ENCODE data around the gene MICALL2.

The MICALL2 gene

GRCh38 chr7:1393421-1393820 lies 65.8 kb downstream of the MICALL2 start:
- H3K36me3 ChIP-seq (ENCODE audit: control insufficient read depth, insufficient read depth, low read length): no peaks in the 10 kb centered on the region
- no peaks in the 10 kb centered on the region for H3K27me3 ChIP-seq (ENCODE audit: control insufficient read depth, insufficient read depth, low read length)
- no peak overlapping the region for H3K4me3 ChIP-seq (ENCODE audit: low read length)
- H3K4me1 ChIP-seq (ENCODE audit: control insufficient read depth, insufficient read depth, low read length): no peaks in the 10 kb centered on the region
- no CpG with 5 or more reads among the region's 7 CpGs for WGBS (ENCODE audit: insufficient coverage, insufficient read length)
- no peaks in the 10 kb centered on the region for H3K9me3 ChIP-seq (ENCODE audit: control insufficient read depth, insufficient read depth, low read length)
- no peak overlapping the region for H3K27ac ChIP-seq (ENCODE audit: low read length)
- no peak for DNase-seq (ENCODE audit: low read depth, low spot score)

GRCh38 chr7:1392556-1392955 lies 66.7 kb downstream of the MICALL2 start:
- no peak overlapping the region for H3K27ac ChIP-seq (ENCODE audit: low read length)
- no peaks in the 10 kb centered on the region for H3K4me1 ChIP-seq (ENCODE audit: control insufficient read depth, insufficient read depth, low read length)
- no peak overlapping the region for H3K4me3 ChIP-seq (ENCODE audit: low read length)
- DNase-seq (ENCODE audit: low read depth, low spot score): no peak
- no peaks in the 10 kb centered on the region for H3K36me3 ChIP-seq (ENCODE audit: control insufficient read depth, insufficient read depth, low read length)
- WGBS (ENCODE audit: insufficient coverage, insufficient read length): no CpG with 5 or more reads among the region's 4 CpGs
- H3K9me3 ChIP-seq (ENCODE audit: control insufficient read depth, insufficient read depth, low read length): no peaks in the 10 kb centered on the region
- H3K27me3 ChIP-seq (ENCODE audit: control insufficient read depth, insufficient read depth, low read length): no peaks in the 10 kb centered on the region

- DNase-seq (ENCODE audit: low read depth, low spot score): no peak
- Histone ChIP-seq H3K27me3 (ENCODE audit: control insufficient read depth, insufficient read depth, low read length) (no peaks in the 10 kb centered on the region), H3K27ac (ENCODE audit: low read length) (no peak overlapping the region), H3K9me3 (ENCODE audit: control insufficient read depth, insufficient read depth, low read length) (no peaks in the 10 kb centered on the region), H3K4me1 (ENCODE audit: control insufficient read depth, insufficient read depth, low read length) (no peaks in the 10 kb centered on the region), H3K36me3 (ENCODE audit: control insufficient read depth, insufficient read depth, low read length) (no peaks in the 10 kb centered on the region), H3K4me3 (ENCODE audit: low read length) (no peak overlapping the region)
- WGBS (ENCODE audit: insufficient coverage, insufficient read length): no CpG with 5 or more reads among the region's 4 CpGs
Measured at GRCh38 chr7:1391449-1391848, 67.8 kb downstream of the MICALL2 start.

GRCh38 chr7:1388703-1389335 lies 70.5 kb downstream of the MICALL2 start:
- no peak for DNase-seq (ENCODE audit: low read depth, low spot score)
- Histone ChIP-seq H3K4me1 (ENCODE audit: control insufficient read depth, insufficient read depth, low read length) (no peaks in the 10 kb centered on the region), H3K4me3 (ENCODE audit: low read length) (no peak overlapping the region), H3K27ac (ENCODE audit: low read length) (no peak overlapping the region), H3K36me3 (ENCODE audit: control insufficient read depth, insufficient read depth, low read length) (no peaks in the 10 kb centered on the region), H3K27me3 (ENCODE audit: control insufficient read depth, insufficient read depth, low read length) (no peaks in the 10 kb centered on the region), H3K9me3 (ENCODE audit: control insufficient read depth, insufficient read depth, low read length) (no peaks in the 10 kb centered on the region)
- 100% methylated on average over 1 of the region's 29 CpGs for WGBS (ENCODE audit: insufficient coverage, insufficient read length)

- Histone ChIP-seq H3K36me3 (ENCODE audit: control insufficient read depth, insufficient read depth, low read length) (no peaks in the 10 kb centered on the region), H3K4me1 (ENCODE audit: control insufficient read depth, insufficient read depth, low read length) (no peaks in the 10 kb centered on the region), H3K9me3 (ENCODE audit: control insufficient read depth, insufficient read depth, low read length) (no peaks in the 10 kb centered on the region), H3K27me3 (ENCODE audit: control insufficient read depth, insufficient read depth, low read length) (no peaks in the 10 kb centered on the region), H3K27ac (ENCODE audit: low read length) (no peak overlapping the region), H3K4me3 (ENCODE audit: low read length) (no peak overlapping the region)
- no CpG with 5 or more reads among the region's 19 CpGs for WGBS (ENCODE audit: insufficient coverage, insufficient read length)
- no peak for DNase-seq (ENCODE audit: low read depth, low spot score)
Measured at GRCh38 chr7:1388021-1388702, 71.1 kb downstream of the MICALL2 start.

- Histone ChIP-seq H3K4me3 (ENCODE audit: low read length) (no peak overlapping the region), H3K9me3 (ENCODE audit: control insufficient read depth, insufficient read depth, low read length) (no peaks in the 10 kb centered on the region), H3K36me3 (ENCODE audit: control insufficient read depth, insufficient read depth, low read length) (no peaks in the 10 kb centered on the region), H3K4me1 (ENCODE audit: control insufficient read depth, insufficient read depth, low read length) (no peaks in the 10 kb centered on the region), H3K27ac (ENCODE audit: low read length) (no peak overlapping the region), H3K27me3 (ENCODE audit: control insufficient read depth, insufficient read depth, low read length) (no peaks in the 10 kb centered on the region)
- WGBS (ENCODE audit: insufficient coverage, insufficient read length): no CpG with 5 or more reads among the region's 18 CpGs
- DNase-seq (ENCODE audit: low read depth, low spot score): no peak
Measured at GRCh38 chr7:1387261-1387660, 72.0 kb downstream of the MICALL2 start.

GRCh38 chr7:1386623-1387220 lies 72.5 kb downstream of the MICALL2 start:
- Histone ChIP-seq H3K4me1 (ENCODE audit: control insufficient read depth, insufficient read depth, low read length) (no peaks in the 10 kb centered on the region), H3K4me3 (ENCODE audit: low read length) (no peak overlapping the region), H3K27me3 (ENCODE audit: control insufficient read depth, insufficient read depth, low read length) (no peaks in the 10 kb centered on the region), H3K27ac (ENCODE audit: low read length) (no peak overlapping the region), H3K36me3 (ENCODE audit: control insufficient read depth, insufficient read depth, low read length) (no peaks in the 10 kb centered on the region), H3K9me3 (ENCODE audit: control insufficient read depth, insufficient read depth, low read length) (no peaks in the 10 kb centered on the region)
- no peak for DNase-seq (ENCODE audit: low read depth, low spot score)
- WGBS (ENCODE audit: insufficient coverage, insufficient read length): no CpG with 5 or more reads among the region's 25 CpGs

GRCh38 chr7:1385809-1386622 lies 73.3 kb downstream of the MICALL2 start:
- Histone ChIP-seq H3K4me1 (ENCODE audit: control insufficient read depth, insufficient read depth, low read length) (no peaks in the 10 kb centered on the region), H3K27me3 (ENCODE audit: control insufficient read depth, insufficient read depth, low read length) (no peaks in the 10 kb centered on the region)
- no CpG with 5 or more reads among the region's 38 CpGs for WGBS (ENCODE audit: insufficient coverage, insufficient read length)

GRCh38 chr7:1385086-1385808 lies 74.0 kb downstream of the MICALL2 start:
- no peaks in the 10 kb centered on the region for H3K9me3 ChIP-seq (ENCODE audit: control insufficient read depth, insufficient read depth, low read length)
- no CpG with 5 or more reads among the region's 23 CpGs for WGBS (ENCODE audit: insufficient coverage, insufficient read length)
- no peaks in the 10 kb centered on the region for H3K36me3 ChIP-seq (ENCODE audit: control insufficient read depth, insufficient read depth, low read length)
- H3K27ac ChIP-seq (ENCODE audit: low read length): no peak overlapping the region
- H3K4me1 ChIP-seq (ENCODE audit: control insufficient read depth, insufficient read depth, low read length): no peaks in the 10 kb centered on the region
- no peak for DNase-seq (ENCODE audit: low read depth, low spot score)
- no peak overlapping the region for H3K4me3 ChIP-seq (ENCODE audit: low read length)
- H3K27me3 ChIP-seq (ENCODE audit: control insufficient read depth, insufficient read depth, low read length): no peaks in the 10 kb centered on the region

More at GRCh38 chr7:1385809-1386622, 73.3 kb downstream of the MICALL2 start:
- Histone ChIP-seq H3K36me3 (ENCODE audit: control insufficient read depth, insufficient read depth, low read length) (no peaks in the 10 kb centered on the region), H3K27ac (ENCODE audit: low read length) (no peak overlapping the region), H3K9me3 (ENCODE audit: control insufficient read depth, insufficient read depth, low read length) (no peaks in the 10 kb centered on the region), H3K4me3 (ENCODE audit: low read length) (no peak overlapping the region)
- no peak for DNase-seq (ENCODE audit: low read depth, low spot score)

All from iPS DF 6.9 (cell line).